ENCODE measurements around the gene SLC35F3.

- TF ChIP-seq USF1 (IDR thresholded peaks at IDR 0.05) = no peak
- no peak for TF ChIP-seq CREB1 (IDR thresholded peaks at IDR 0.05; ENCODE audit: low read depth)
- TF ChIP-seq RAD21 (IDR thresholded peaks at IDR 0.05; ENCODE audit: low read depth) = no peak
- TF ChIP-seq NFIC (IDR thresholded peaks at IDR 0.05) = no peak
- TF ChIP-seq YY1 (IDR thresholded peaks at IDR 0.05; ENCODE audit: low read depth) = no peak
- TF ChIP-seq TAF1 (IDR thresholded peaks at IDR 0.05; ENCODE audit: low read depth) = no peak
- no peak for TF ChIP-seq EGR1 (IDR thresholded peaks at IDR 0.05)
Measured at GRCh38 chr1:234336359-234336758, 431.9 kb downstream of the SLC35F3 start.

All from Ishikawa (cell line).